HG02759 (cell line): Measurements from ENCODE around the gene IFNA2.
"Not testable (repeated sequence)": the region's sequence is repeated elsewhere in the genome, so short reads cannot be mapped to it uniquely, and the experiment has no call there.

ENCODE experiments used
- ATAC-seq: cut with Tn5 transposase; IDR thresholded peaks from one replicate; pipeline ENCODE4 v1.9.1; 2021; ENCODE audit warnings: mild to moderate bottlenecking, moderate library complexity; ENCODE audit not compliant: unreplicated experiment

The IFNA2 gene

DNA sequence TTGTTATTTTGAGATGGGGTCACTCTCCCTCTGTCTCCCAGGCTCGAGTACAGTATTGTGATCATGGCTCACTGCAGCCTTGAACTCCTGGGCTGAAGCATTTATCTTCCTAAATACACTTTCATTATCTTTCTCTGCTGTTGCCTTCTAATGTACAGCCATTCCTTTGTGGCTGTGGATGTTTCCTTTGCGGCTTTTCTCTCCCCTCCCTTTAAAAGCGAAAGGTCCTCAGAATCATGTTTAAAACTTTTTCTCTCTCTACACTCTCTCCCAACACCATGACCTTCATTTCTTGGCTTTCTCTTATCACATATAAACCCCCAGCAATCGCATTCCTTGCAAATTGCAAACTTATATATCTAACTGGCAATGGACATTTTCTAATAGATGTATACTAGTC is 1.6 kb downstream of the IFNA2 start:
- no peak for ATAC-seq

DNA sequence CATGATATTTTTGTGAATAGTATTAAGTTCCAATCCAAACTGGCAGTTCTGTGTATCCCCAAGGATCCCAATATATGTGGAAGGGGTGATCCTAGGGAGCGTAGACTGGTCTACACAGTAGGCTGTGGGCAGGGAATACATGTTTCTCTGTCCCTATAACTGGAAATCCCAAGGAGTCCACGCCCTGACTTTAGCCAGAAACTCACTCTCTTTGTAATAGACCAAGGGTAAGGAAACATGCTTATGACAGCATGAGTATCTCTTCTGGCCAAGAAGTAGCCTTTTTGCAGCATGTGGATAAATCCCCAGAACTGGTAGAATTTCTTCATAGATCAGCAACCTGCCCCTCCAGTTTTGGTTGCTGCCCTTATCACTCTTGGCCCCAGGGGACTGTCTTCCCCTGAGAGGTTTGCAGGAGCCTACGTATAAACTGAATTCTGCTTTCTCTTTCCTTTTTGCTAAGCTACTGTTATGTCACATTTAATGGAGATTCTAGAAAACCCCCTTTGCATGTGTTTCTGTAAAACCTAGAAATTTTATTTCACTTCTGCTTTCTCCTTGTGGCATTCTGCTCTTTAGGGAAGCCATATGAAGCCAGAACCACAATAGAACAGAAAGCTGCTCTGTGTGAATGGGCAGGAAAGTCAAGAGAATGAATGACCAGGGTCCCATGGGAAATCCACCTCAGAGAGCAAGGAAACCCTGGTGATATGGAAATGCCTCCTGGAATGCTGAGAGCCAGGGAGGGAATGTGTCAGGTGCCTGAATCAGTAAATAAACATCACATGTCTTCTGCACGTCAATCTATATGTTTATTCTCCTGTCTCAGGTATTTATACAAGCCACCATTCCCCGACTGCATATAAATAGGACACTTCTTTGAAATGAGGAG is 3.5 kb downstream of the IFNA2 start:
- peak; percentile 96 for ATAC-seq

DNA sequence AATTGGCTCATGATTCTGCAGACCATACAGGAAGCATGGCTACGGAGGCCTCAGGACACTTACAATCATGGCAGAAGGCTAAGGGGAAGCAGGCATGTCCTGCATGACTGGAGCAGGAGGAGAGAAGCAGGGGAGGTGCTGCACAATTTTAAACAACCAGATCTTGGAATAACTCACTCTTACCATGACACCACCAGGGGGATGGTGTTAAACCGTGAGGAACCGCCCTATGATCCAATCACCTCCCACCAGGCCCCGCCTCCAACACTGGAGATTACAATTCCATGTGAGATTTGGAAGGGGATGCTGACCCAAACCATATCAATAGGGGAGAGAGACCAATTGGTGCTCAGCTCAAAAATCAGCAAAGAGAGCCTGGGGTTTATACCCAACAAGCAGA is 13.7 kb downstream of the IFNA2 start:
- not testable (repeated sequence) for ATAC-seq

DNA sequence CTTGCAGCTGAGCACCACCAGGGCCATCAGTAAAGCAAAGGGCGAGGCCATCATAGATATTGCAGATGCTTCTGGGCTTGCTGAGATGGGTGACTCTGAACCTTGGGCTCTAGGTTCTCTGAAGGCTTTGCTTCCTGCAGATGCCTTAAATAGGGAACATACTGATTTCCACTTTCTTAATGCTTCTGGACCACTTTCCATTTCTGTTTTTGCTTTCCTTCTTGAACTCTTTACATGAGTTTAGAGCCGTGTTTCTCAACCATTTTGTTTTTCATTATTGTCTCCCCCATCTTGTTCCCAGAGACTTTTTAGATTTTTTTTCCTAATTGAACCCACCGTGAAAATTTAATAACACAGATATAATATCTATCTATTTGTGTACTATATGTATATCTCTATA is 17.2 kb downstream of the IFNA2 start, which contains the start of gene IFNA13:
TSS of gene IFNA13 (minus strand) at position 101 of the 400 bp plus-strand sequence. CDS start at position 54, 47 bp downstream.
- ATAC-seq, result no peak

DNA sequence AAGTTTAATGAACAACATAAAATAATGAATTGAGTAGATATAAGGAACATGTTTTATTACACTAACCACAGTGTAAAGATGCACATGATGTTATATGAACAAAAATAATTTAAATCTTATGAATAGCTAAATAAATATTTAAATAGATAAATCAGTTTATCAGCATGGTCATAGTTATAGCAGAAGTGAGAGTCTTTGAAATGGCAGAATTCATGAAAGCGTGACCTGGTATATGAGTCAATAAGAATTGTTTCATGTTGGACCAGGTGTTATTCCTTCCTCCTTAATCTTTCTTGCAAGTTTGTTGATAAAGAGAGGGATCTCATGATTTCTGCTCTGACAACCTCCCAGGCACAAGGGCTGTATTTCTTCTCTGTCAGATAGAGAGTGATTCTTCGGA is 18.0 kb downstream of the IFNA2 start:
- ATAC-seq, result peak; percentile 91

DNA sequence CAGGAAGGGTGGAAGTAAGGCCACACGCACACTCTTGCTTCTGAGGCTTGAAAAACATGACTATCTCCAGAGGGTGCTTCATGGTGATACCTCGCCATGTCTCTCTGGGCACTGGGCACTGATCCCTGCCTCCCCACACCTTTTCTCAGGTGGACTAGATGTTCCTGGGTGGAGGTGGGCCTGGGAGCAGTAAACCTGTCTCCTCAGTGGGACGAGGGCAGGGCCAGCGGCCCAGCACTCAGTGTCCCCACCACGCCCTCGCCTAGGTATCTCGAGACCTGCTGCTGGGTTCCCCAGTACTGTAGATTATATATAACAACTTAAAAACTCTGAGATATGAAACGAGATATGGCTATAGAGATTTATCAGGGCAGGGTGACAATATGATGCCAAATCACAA is 22.9 kb downstream of the IFNA2 start:
- ATAC-seq, result no peak

DNA sequence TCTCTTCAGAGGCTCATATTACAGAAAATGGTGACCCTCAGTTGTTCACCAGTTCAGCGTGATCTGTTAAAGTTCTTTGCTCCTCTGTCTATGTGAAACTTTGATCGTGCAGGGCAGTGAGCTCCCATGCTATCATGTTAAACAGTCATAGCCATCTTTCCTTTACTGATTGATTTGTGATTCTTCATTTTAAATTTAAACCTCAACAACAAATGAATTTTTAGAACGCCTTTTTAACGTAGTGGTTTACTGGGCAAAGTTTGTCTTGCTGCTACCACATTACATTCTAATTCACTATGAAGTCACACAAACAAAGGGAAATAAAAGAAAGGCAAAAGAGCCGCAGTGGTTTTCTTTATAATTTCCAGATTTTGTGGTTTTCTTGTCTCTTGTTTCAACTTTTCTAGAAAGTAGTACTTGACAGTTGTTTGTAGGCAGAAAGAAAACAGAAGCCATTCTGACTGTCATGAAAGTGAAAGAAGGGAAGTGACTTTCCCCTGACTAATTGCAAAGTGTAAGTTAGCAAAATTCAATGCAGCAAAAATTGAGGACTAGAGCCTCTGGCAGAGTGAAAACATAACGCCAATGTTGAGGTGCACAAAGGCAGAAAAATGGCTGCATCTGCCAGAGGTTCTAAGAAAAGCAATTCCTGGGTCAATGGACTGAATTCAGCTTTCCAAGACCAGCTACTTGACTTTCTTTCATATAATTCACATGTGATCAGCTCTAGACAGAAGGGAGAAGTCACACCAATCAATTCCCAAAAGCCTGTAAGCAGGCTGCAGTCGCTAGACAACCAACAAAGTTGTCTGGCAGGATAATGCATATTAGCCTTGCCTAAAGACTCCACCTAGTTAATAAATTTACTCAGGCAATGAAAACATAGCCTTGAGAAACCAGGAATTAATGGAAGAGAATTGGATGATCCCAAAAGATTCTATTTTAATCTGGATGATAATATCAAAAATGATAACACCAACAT is 27.4 kb downstream of the IFNA2 start:
- peak; percentile 97 for ATAC-seq

DNA sequence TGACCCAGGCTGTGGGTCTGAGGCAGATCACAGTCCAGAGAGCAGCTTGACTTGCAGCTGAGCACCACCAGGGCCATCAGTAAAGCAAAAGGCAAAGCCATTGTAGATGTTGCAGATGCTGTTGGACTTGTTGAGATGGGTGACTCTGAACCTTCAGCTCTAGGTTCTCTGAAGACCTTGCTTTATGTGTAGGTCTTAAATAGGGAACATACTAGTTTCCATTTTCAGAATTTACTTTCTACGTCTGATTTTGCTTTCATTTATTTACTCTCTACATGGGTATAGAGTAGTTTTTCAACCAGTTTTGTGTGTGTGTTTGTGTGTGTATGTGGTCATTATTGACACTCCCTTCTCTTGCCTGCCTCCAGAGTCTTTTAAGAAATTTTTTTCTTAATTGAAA is 34.4 kb downstream of the IFNA2 start, which contains the start of gene IFNA6:
TSS of gene IFNA6 (minus strand) at position 101 of the 400 bp plus-strand sequence. CDS start at position 101, 0 bp downstream.
- no peak for ATAC-seq

DNA sequence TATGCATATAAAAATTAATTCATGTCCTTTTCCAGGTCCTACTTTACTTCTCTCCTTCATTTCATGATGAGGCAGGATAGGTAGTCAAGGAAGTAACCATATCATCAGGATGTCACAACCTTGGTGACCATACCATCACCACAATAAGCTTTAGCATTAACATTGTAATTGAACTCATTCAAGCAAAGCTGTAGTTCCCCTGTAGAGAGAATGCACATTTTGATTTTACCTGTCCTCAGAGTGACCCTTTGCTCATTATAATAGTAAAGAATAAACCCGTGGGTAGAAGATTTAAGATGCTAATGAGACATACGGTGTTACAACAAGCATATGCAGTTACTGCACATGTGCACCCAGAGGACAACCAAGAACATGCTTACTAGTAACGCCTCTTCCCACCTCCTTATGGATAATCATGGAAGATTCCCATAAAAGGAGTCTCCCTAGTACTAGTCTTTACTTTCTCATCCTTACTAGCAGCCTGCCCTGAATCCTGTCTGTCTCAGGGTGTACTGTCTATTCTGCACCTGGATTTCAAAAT is 36.7 kb downstream of the IFNA2 start:
- ATAC-seq, result no peak

DNA sequence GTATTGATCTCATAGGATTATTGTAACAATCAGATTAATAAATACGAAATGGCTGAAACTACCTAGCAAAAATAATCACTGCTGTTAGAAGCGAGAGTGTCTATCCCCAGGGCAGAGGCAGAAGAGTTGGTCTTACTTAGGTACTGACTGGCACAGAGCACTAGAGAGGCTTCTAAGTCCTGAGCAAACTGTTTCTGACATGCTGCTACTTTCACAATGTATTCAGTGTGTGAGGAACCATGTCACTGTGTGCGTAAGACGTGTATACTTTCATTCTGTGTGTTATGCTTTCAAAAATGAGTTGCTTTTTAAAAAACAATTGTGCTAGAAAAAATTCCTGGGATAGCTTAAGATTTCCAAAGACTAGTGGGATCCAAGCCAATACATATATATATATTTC is 44.5 kb downstream of the IFNA2 start:
- no peak for ATAC-seq

DNA sequence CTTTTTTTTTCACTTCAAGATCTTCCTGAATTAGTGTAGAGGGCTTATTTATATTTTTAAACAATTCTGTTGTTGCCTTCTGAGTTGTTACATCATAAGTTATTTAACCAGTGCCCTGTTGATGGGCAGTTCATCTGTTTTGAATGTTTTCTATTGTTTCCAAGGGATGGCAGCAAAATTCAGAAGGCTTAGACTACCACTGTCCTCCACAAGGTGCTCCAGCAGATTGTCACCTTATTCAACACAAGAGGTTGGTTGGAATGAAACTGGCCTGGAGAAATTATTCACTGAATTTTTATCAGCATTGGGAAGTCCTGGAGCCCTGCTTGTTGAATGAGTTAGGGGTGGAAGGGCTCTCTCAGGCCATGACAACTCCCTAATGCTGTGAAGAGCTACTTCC is 48.7 kb downstream of the IFNA2 start:
- ATAC-seq, result no peak

DNA sequence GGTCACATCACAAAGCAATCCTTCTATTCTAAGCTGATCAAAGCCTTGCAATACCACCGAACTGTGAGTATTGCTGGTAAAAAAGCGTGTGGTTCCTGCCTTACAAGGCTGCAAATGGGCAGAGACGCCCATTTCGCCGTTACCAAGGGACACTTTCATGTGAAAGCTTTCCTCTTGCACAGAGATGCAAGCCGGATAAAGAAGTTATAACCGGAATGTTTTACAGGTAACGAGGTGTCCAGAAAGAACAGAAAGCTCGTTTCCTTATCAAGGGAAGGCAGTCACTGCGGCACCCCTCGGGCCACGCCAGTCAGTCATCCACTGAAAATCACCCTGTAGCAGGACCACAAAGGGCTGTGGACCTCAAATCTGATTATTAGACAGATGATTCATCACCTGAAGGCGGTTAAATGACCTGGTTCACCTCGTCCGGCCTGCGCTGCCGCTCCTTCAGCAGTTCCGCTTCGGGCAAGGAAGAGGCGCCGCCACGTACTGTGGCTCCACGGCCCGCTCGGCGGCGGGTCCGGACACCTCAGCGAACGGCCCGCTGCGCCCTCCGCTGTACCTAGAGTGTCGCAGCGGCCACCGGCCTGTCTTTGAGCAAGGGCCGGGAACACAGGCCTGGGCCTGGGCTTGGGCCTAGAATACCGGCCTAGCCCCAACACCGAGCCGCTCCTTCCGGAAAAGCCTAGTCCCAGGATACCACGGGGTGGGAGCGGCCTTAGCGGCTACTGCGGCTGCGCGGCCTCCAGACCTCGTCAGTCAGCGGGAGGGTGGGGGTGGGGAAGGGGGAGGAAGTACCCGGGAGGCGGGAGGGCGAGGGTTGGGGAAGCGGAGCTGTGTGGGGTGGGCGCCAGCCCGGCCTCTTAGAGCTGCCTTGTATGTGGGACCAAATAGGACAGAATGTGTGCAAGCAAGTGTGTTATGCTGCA is 50.2 kb downstream of the IFNA2 start, which contains the start of gene KLHL9:
TSS of gene KLHL9 (minus strand) at position 704 of the 932 bp plus-strand sequence. CDS start at position 159, 545 bp downstream.
- peak; percentile 89 for ATAC-seq
